Upper lobe of right lung (tissue), 1 donor: ENCODE measurements around the gene ATG2A. TPM values are rescaled to one million over a fixed set of nuclear protein-coding genes. Genes with fewer than 3 reads are reported as not detected.

Experiments used
- ATAC-seq: fragments of 200-7000 bp; cut with Tn5 transposase; one replicate; pipeline ENCODE4 v1.9.1; 2020; ENCODE audit warnings: mild to moderate bottlenecking, moderate library complexity
- DNase-seq: peaks from one replicate; pipeline ENCODE4 v3.0.0-alpha.2; 2020
- H3K27ac ChIP-seq: fragments of 200-600 bp; one replicate; pipeline ENCODE4 v1.8.0; 2022
- H3K27me3 ChIP-seq: fragments of 200-600 bp; one replicate; pipeline ENCODE4 v1.8.0; 2022; ENCODE audit warnings: mild to moderate bottlenecking
- H3K36me3 ChIP-seq: fragments of 200-600 bp; one replicate; pipeline ENCODE4 v1.8.0; 2022
- H3K4me1 ChIP-seq: fragments of 200-600 bp; one replicate; pipeline ENCODE4 v1.8.0; 2022
- H3K4me3 ChIP-seq: fragments of 200-600 bp; one replicate; pipeline ENCODE4 v1.8.0; 2022; ENCODE audit warnings: mild to moderate bottlenecking
- H3K9me3 ChIP-seq: fragments of 200-600 bp; one replicate; pipeline ENCODE4 v1.8.0; 2022
- CTCF ChIP-seq: fragments of 200-600 bp; IDR thresholded peaks from one replicate; pipeline ENCODE4 v1.8.0; 2022; ENCODE audit warnings: antibody characterized with exemption
- intact Hi-C: fragments of 100-400 bp; cut with DNase I; formaldehyde crosslinking; loops from one replicate; pipeline ENCODE4 v1.11.0; 2022
- total RNA-seq: library from RNA; stranded (reverse); fragmentation: NEBNext Ultra II Directional; extraction: Animal tissue kit (Norgen Biotek cat#: 25700); gene quantifications from one replicate; pipeline ENCODE4 v1.2.1, GENCODE V29; 2021
- donor health status: DM: no; HTN: yes; CAD: no; lungs with severe emphysema.

ATG2A gene
- total RNA-seq, 1 donor from 2014 or later: 23.2 TPM

GRCh38 chr11:64900774-64901173, 16.2 kb downstream of the ATG2A start:
- DNase-seq (no peak), ATAC-seq (no peak)
- H3K27me3 ChIP-seq: no peaks in the 10 kb centered on the region
- H3K9me3 ChIP-seq: no peaks in the 10 kb centered on the region
- intact Hi-C loops: no loop called here
- no peaks in the 10 kb centered on the region for H3K4me1 ChIP-seq
- peaks cover 83% of the 10 kb centered on the region for H3K36me3 ChIP-seq
- TF ChIP-seq CTCF: no peak
- H3K4me3 ChIP-seq: no peak overlapping the region
- no peak overlapping the region for H3K27ac ChIP-seq

GRCh38 chr11:64900263-64900678, 16.7 kb downstream of the ATG2A start:
- Histone ChIP-seq H3K27me3 (no peaks in the 10 kb centered on the region), H3K36me3 (peaks cover 78% of the 10 kb centered on the region), H3K9me3 (no peaks in the 10 kb centered on the region), H3K27ac (no peak overlapping the region), H3K4me1 (no peaks in the 10 kb centered on the region), H3K4me3 (no peak overlapping the region)
- DNase-seq (no peak), ATAC-seq (no peak)
- no peak for TF ChIP-seq CTCF
- intact Hi-C loops: no loop called here

DNA sequence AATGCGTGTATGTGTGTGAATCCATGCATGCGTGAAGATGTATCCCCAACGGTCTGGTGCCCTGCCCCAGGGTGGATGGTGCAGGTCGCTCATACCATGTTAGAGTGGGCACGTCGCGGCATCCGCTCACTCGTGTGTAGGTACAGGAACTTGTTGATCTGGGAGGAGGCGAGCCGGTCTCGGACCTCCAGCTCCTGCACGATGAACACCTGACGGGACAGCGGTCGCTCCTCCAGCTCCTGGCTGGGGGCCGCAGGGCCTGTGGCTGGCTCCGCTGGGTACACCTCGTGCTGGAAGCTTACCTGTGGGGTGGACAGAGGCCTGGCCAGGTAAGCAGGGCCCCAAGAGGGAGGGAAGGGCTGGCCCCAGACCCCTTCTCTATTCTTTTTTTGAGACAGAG, 18.5 kb downstream of the ATG2A start:
- DNase-seq: no peak
- Histone ChIP-seq H3K9me3 (no peaks in the 10 kb centered on the region), H3K36me3 (peaks cover 67% of the 10 kb centered on the region)

DNA sequence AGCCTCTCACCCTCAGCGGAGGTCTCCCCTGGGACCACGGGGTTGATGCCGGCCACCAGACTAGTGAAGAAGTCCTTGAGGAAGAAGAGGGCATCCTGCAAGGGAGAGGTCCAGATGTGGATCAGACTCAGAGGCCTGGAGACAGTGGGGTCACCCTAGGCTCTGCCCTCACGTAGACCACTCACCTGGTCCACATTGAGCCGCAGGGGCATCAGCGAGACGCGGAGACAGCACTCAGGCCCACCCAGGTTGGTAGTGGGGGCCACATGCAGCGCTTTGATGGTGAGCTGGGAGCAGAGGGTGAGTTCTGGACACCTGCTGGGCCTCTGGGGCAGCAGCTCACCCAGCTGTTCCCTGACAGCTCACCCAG, 18.9 kb downstream of the ATG2A start:
- no peak for TF ChIP-seq CTCF
- no peaks in the 10 kb centered on the region for H3K9me3 ChIP-seq
- ATAC-seq (no peak), DNase-seq (no peak)
- H3K27ac ChIP-seq: no peak overlapping the region
- H3K4me1 ChIP-seq: peaks cover 6% of the 10 kb centered on the region
- no peak overlapping the region for H3K4me3 ChIP-seq
- intact Hi-C loops: no loop called here
- peaks cover 63% of the 10 kb centered on the region for H3K36me3 ChIP-seq
- no peaks in the 10 kb centered on the region for H3K27me3 ChIP-seq

More for the DNA sequence above, 18.5 kb downstream of the ATG2A start:
- H3K4me3 ChIP-seq: no peak overlapping the region
- ATAC-seq: no peak
- TF ChIP-seq CTCF: no peak
- peaks cover 6% of the 10 kb centered on the region for H3K4me1 ChIP-seq
- H3K27ac ChIP-seq: no peak overlapping the region
- intact Hi-C loops: no loop called here
- no peaks in the 10 kb centered on the region for H3K27me3 ChIP-seq

- intact Hi-C loops: no loop called here
- DNase-seq (no peak), ATAC-seq (no peak)
- Histone ChIP-seq H3K4me1 (peaks cover 6% of the 10 kb centered on the region), H3K4me3 (no peak overlapping the region), H3K27ac (no peak overlapping the region), H3K9me3 (no peaks in the 10 kb centered on the region), H3K36me3 (peaks cover 57% of the 10 kb centered on the region), H3K27me3 (no peaks in the 10 kb centered on the region)
- no peak for TF ChIP-seq CTCF
Observed at GRCh38 chr11:64897381-64898075, 19.5 kb downstream of the ATG2A start.
